Endodermal cell (in vitro differentiated cells): Measurements from ENCODE around the gene TRABD. TPM values are rescaled to one million over a fixed set of nuclear protein-coding genes. Genes with fewer than 3 reads are reported as not detected.

ENCODE experiments used
- DNase-seq: peaks from one replicate; pipeline ENCODE4 v3.0.0-alpha.2; 2017
- H3K27ac ChIP-seq: 2 replicates; pipeline ENCODE4 v1.5.1; 2013; ENCODE audit warnings: mild to moderate bottlenecking, low read depth, low read length, moderate library complexity
- H3K27me3 ChIP-seq: 2 replicates; pipeline ENCODE4 v1.6.1; 2013; ENCODE audit warnings: mild to moderate bottlenecking, low read length, moderate library complexity; ENCODE audit not compliant: insufficient read depth, control insufficient read depth, poor library complexity, severe bottlenecking
- H3K36me3 ChIP-seq: 2 replicates; pipeline ENCODE4 v1.7.0; 2013; ENCODE audit warnings: mild to moderate bottlenecking, low read length, moderate library complexity; ENCODE audit not compliant: control insufficient read depth, insufficient read depth
- H3K4me1 ChIP-seq: one replicate; pipeline ENCODE4 v1.7.0; 2013; ENCODE audit warnings: low read length; ENCODE audit not compliant: control insufficient read depth, insufficient read depth
- H3K4me3 ChIP-seq: 2 replicates; pipeline ENCODE4 v1.5.1; 2013; ENCODE audit warnings: mild to moderate bottlenecking, low read length, moderate library complexity
- H3K9ac ChIP-seq: 2 replicates; pipeline ENCODE4 v1.6.1; 2013; ENCODE audit warnings: mild to moderate bottlenecking, low read length, moderate library complexity; ENCODE audit not compliant: poor library complexity, severe bottlenecking; ENCODE audit errors: extremely low read depth
- H3K9me3 ChIP-seq: 2 replicates; pipeline ENCODE4 v1.6.1; 2013; ENCODE audit warnings: mild to moderate bottlenecking, low read length, moderate library complexity; ENCODE audit not compliant: control insufficient read depth
- H3K27ac Mint-ChIP-seq: 2 replicates; pipeline ENCODE4 v1.8.0; 2020; ENCODE audit warnings: mixed read lengths
- H3K27me3 Mint-ChIP-seq: 2 replicates; pipeline ENCODE4 v1.8.0; 2021; ENCODE audit warnings: mild to moderate bottlenecking, mixed read lengths; ENCODE audit not compliant: insufficient read depth
- H3K36me3 Mint-ChIP-seq: 2 replicates; pipeline ENCODE4 v1.8.0; 2020; ENCODE audit warnings: low read depth, mixed read lengths
- H3K4me1 Mint-ChIP-seq: 2 replicates; pipeline ENCODE4 v1.8.0; 2020; ENCODE audit warnings: mixed read lengths
- H3K4me3 Mint-ChIP-seq: 2 replicates; pipeline ENCODE4 v1.8.0; 2020; ENCODE audit warnings: mild to moderate bottlenecking, moderate library complexity, mixed read lengths
- H3K9me3 Mint-ChIP-seq: 2 replicates; pipeline ENCODE4 v1.8.0; 2020; ENCODE audit warnings: mild to moderate bottlenecking, mixed read lengths
- CTCF ChIP-seq: fragments of 200-600 bp; sonication (generic); conservative IDR thresholded peaks from 2 replicates; pipeline ENCODE4 v1.5.0; 2021; ENCODE audit warnings: antibody characterized with exemption, mild to moderate bottlenecking
- WGBS, 2 experiments: methylation state at CpG; one replicate each; pipeline versions ENCODE4 v1.1.5 to v1.1.7; 2013; ENCODE audit warnings: missing lambda C conversion rate in 2 of 2, mixed read lengths in 1 of 2; ENCODE audit not compliant: insufficient coverage in 1 of 2, insufficient read length in 1 of 2; 5-methylcytosine and 5-hydroxymethylcytosine counted together
- total RNA-seq, 2 donors: library from RNA; stranded (reverse); fragmentation: NEBNext Ultra II Directional in 1 of 2; extraction: Animal tissue kit (Norgen Biotek cat#: 25700) in 1 of 2; gene quantifications; 2 replicates in 1 of 2; 3 replicates in 1 of 2; pipeline ENCODE4 v1.2.1, GENCODE V29; 2021

The TRABD gene
- total RNA-seq, 2 donors from 2014 or later, result 49.6 to 56.4 TPM

DNA sequence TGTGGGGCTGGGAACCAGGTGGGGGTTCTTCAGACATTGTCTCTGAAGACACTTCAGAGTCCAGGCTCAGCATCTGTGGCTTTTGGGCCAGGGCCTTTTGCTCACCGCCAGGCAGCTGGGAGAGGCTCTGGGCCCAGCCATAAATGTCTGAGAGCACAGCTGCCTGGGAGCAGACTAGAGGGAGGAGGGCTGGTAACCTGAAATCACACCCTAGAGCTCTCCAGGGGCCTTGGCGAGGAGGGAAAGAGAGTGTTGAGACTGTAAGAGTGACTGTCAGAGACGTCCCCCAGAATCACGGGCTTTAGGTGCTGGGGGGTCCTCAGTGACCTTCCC, 4.1 kb downstream of the TRABD start:
- Histone ChIP-seq H3K9me3 (no peaks in the 10 kb centered on the region), H3K36me3 (peaks cover 11% of the 10 kb centered on the region), H3K4me3 (no peak overlapping the region), H3K4me1 (peaks cover 4% of the 10 kb centered on the region), H3K27me3 (no peaks in the 10 kb centered on the region), H3K27ac (no peak overlapping the region), H3K9ac (no peak overlapping the region)
- H3K4me3 Mint-ChIP-seq, result no peak overlapping the region
- peaks cover 7% of the 10 kb centered on the region for H3K36me3 Mint-ChIP-seq
- 86 to 97% methylated on average over 4 of the region's 4 CpGs for WGBS, 2 experiments
- no peaks in the 10 kb centered on the region for H3K27me3 Mint-ChIP-seq
- H3K4me1 Mint-ChIP-seq, result no peaks in the 10 kb centered on the region
- H3K9me3 Mint-ChIP-seq, result no peaks in the 10 kb centered on the region
- no peak for DNase-seq
- TF ChIP-seq CTCF, result no peak
- no peak overlapping the region for H3K27ac Mint-ChIP-seq

DNA sequence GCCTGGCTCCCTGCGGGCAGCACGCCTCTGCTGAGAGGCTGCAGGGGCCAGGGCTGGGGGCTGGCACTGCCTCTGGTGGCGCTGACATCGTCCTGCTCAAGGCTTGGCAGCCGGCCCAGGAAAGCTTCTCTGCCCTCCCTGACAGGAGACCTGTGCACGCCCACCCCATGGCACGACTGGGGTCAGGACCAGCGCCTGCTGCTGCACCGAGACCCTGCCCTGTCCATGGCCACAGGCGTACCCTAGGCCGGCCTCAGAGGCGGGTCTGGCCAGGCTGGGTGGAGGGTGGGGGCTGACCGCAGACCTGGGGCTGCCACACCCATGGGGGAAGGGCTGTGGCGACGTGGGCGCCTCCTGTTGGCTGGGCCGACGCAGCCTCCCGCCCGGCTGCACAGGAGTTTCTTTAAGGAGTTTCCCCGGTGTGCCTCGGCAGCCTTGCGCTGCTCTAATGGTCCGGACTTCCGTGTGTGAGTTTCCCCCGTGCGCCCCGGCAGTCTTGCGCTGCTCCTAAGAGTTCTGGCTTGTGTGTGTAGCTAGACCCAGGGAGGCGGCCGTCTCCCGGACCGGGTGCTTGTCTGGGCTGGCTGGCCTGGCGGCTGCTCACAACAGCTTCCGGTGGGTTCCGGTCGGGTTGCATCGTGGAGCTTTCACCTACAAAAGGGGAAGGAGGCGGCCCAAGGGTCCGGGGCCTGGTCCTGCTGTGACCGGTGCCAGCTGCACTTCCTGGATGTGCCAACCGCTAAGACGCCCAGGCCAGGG, 4.6 kb downstream of the TRABD start:
- Histone ChIP-seq H3K27ac (no peak overlapping the region), H3K36me3 (peaks cover 11% of the 10 kb centered on the region), H3K9me3 (no peaks in the 10 kb centered on the region), H3K4me1 (peaks cover 4% of the 10 kb centered on the region), H3K27me3 (no peaks in the 10 kb centered on the region), H3K4me3 (no peak overlapping the region), H3K9ac (no peak overlapping the region)
- peak; percentile 65 for TF ChIP-seq CTCF
- Mint-ChIP-seq H3K27ac (peak overlapping the region; percentile 78), H3K4me3 (peak overlapping the region; percentile 49), H3K9me3 (no peaks in the 10 kb centered on the region), H3K27me3 (no peaks in the 10 kb centered on the region), H3K36me3 (peaks cover 7% of the 10 kb centered on the region), H3K4me1 (no peaks in the 10 kb centered on the region)
- WGBS, 2 experiments, result 74 to 79% methylated on average over 33 to 43 of the region's 43 CpGs
- DNase-seq, result peak; percentile 92

GRCh38 chr22:50190941-50191741, 5.4 kb downstream of the TRABD start:
- 95 to 97% methylated on average over 14 to 18 of the region's 18 CpGs for WGBS, 2 experiments
- peak overlapping the region; percentile 21 for H3K27ac Mint-ChIP-seq
- no peak overlapping the region for H3K9ac ChIP-seq

More at GRCh38 chr22:50190941-50191741, 5.4 kb downstream of the TRABD start:
- no peaks in the 10 kb centered on the region for H3K9me3 Mint-ChIP-seq
- peak overlapping the region; percentile 49 for H3K4me3 Mint-ChIP-seq
- H3K27me3 Mint-ChIP-seq, result no peaks in the 10 kb centered on the region
- no peak for DNase-seq
- H3K9me3 ChIP-seq, result no peaks in the 10 kb centered on the region
- no peaks in the 10 kb centered on the region for H3K27me3 ChIP-seq
- H3K36me3 Mint-ChIP-seq, result peaks cover 7% of the 10 kb centered on the region
- peaks cover 4% of the 10 kb centered on the region for H3K4me1 ChIP-seq
- no peak for TF ChIP-seq CTCF
- no peak overlapping the region for H3K4me3 ChIP-seq
- H3K4me1 Mint-ChIP-seq, result no peaks in the 10 kb centered on the region
- no peak overlapping the region for H3K27ac ChIP-seq
- peaks cover 11% of the 10 kb centered on the region for H3K36me3 ChIP-seq
